Jurkat, Clone E6-1 (cell line): ENCODE data around the gene AUTS2.

Experiments
- DNase-seq: peaks from one replicate; pipeline ENCODE4 v3.0.0-alpha.2; 2011; ENCODE audit warnings: low read depth, low spot score
- H3K4me3 ChIP-seq: 2 replicates; pipeline ENCODE4 v1.5.1; 2011; ENCODE audit warnings: mild to moderate bottlenecking, low read length, control low read depth, moderate library complexity

The AUTS2 gene

DNA sequence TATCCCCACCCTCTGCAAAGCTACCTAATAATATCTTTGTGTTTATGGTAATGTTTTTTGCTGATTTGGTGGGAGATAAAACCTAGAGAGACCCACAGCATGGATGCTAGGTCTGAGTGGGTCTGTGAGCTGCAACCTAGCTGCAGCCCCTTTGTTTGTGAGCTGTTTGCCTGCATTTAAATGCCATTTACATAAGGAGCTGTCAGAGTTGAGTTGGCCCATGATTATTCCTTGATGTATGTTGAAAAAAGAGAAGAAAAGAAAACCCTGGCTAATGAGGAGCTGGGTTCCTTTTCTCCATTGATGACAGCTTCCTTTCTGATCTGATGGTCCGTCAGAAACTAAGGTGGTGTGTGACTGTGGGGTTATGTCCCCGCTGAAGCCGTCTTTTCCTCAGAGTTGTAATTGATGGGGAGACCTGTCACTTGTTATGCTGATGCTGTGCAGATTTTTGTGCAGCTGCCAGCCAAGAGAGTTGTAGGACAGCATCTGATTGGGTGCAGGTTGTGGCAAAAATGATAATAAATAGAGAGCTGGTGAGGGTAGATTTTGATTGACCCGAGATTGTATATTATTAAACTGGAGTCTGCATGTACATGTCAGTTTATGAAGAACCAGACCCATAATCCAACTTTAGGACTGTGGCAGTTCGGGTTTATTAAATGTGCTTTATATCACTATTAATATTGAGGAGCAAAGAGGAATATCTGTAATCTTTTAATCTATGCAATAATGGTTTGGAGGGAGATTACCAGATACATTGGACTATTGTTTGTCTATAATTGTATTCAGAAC lies 219.8 kb downstream of the AUTS2 start:
- no peak for DNase-seq
- H3K4me3 ChIP-seq = no peak overlapping the region

DNA sequence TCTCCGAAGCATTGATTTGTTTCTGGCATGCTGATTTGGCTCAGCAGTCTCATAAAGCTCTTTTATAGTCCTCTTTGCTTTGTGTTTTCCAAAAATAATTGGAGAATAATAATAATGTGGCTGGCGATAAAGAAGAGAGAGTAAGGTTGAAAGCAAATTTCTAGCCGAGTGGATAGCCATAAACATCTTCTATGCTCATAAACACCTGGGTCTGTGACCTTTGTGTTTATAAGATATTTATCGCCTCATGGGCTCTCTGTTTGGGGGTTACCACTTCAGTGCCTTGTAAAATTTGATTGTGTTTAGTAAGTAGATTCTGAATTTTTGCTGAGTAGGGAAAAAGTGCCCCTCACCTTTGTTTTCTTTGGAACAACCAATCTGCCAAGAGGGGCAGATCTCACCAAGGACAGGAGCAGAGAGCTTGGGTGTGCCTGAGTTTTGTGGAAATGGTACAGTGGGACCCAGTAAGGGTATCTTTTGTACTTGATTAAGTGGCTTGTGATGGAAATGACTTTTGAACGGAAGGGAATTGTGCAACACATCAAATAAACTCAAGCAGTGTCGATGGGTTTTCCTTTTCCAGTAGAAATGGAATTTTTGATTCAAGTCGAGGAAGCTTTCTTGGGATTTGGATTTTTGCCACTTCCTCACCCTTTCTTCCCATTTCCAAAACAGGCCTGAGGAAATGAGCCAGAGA lies 220.5 kb downstream of the AUTS2 start:
- no peak overlapping the region for H3K4me3 ChIP-seq
- no peak for DNase-seq

GRCh38 chr7:69819333-69819705 lies 221.0 kb downstream of the AUTS2 start:
- H3K4me3 ChIP-seq = no peak overlapping the region
- DNase-seq = no peak

- no peak for DNase-seq
- H3K4me3 ChIP-seq = no peak overlapping the region
Measured at GRCh38 chr7:69820479-69821192, 222.4 kb downstream of the AUTS2 start.

DNA sequence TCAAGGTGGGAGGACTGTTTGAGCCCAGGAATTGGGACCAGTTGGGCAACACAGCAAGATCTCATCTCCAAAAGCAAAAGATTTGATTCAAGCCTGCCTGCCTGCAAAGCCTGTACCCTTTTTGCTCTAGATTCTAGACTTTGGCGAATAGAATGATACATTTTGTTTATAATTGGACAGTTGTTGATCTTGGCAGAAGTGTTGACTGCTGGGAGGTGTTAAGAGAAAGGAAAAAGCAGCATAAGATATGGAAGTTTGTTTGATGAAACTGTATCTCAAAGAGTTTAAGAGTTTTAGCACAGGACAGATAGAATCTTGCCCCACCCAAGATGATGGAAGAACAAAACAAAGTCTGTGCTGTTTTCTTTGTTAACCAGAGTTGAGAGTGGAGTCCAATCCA lies 224.1 kb downstream of the AUTS2 start:
- H3K4me3 ChIP-seq = no peak overlapping the region
- DNase-seq = no peak

DNA sequence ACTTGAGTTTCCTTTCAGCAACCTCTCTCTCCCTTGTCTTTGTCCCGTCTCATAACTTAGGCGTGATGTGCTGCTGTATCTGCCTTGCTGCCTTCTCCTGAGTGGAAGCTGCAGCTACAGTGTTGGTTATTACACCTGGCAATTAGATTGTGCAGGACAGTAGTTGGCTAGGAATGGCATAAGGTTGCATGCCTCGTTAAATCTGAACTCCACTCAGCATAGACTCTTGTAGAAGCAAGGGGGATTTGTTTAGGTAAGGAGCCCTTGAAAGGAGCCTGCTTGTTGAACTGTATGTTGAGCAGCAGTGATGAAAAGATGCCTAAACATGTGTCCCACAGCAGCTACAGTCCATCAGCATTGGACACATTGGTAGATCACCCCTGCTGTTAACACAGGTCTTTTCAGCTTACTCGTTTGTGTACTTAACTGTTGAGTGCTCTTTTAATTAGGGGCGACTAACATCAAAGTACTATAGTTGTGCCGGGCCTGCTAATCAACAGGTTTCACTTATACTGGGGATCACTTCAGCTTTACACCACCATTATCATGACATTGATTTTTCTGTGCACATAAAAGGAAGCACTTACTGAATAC lies 225.0 kb downstream of the AUTS2 start:
- DNase-seq = no peak
- H3K4me3 ChIP-seq = no peak overlapping the region

DNA sequence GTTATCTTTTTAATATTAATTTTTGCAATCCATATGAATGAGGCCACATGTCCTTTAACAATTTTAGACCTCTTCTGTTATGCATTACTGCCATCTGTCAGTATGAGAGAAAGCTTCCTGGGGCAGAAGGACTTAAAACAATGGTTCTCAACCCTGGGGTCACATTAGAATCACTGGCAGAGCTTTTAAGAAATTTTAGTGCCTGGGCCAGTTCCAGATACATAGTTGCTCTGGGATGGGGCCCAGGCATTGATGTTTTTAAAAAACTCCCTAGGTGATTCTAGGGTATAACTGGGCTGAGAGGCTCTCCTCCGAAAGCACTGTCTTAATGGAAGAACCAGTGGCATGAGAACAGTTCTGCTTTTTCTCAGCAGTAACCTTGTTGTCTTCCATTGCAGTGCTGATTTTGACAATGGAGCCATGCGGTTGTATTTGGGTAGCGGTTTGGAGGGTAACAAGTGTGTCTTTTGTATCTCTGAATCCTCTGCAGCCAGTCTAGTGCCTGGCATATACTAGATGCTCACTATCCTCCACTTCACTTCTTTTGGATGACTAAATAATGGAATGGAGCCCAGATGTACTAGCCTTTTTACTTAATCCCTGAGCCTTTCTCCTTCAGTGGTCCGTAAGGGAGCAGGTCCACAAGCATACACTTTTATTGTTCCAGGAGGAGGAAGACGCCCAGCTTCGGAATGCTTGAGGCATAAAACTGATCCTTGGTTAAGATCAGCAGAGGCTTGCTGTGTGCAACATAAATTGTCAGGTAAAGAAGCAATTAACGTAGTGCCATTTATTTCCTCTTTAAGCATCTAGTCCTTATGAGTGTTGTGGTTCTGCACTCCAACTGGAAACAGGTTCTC lies 227.1 kb downstream of the AUTS2 start:
- H3K4me3 ChIP-seq = no peak overlapping the region
- no peak for DNase-seq

- no peak overlapping the region for H3K4me3 ChIP-seq
Measured at GRCh38 chr7:69826283-69826682, 228.0 kb downstream of the AUTS2 start.

DNA sequence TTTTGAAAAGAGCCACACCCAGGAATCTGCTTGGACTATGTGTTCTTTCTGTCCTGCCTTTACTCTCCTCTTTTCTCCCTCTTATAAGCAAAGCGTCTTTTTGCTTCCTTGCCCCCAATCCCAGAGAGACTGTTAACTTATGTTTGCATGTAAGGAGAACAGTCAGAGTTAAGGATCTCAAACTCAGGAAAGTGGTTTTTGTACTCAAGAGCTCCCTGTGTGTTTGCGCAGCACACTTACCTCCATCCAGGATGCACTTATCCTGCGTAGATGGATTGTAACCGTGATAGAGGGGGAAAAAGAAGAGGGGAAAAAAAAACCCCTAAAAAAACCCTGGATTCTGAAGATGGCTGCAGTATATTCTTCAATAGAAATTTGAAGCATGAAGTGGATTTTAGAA lies 228.9 kb downstream of the AUTS2 start:
- H3K4me3 ChIP-seq = no peak overlapping the region
- DNase-seq = no peak

More at GRCh38 chr7:69826283-69826682, 228.0 kb downstream of the AUTS2 start:
- DNase-seq = no peak

- no peak overlapping the region for H3K4me3 ChIP-seq
- DNase-seq = no peak
Measured at GRCh38 chr7:69827558-69827957, 229.3 kb downstream of the AUTS2 start.

DNA sequence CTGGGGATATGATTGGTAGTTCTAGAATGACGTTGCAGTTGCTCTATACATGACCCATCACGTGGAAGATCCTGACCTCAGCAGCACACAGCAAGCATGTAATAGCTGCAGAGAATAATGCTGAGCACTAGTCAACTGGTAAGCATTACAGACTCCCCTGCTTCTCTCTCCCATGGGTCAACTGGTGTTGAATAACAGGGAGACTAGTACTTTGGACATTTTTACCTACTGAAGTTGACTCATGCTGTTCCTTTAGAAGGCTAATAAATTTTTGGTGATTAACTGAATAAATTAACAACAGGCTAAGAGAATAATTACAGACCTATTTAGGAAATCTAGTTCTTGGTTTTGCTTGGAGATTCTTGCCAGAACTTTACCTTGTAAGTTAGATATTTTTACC lies 234.1 kb downstream of the AUTS2 start:
- no peak for DNase-seq
- no peak overlapping the region for H3K4me3 ChIP-seq

DNA sequence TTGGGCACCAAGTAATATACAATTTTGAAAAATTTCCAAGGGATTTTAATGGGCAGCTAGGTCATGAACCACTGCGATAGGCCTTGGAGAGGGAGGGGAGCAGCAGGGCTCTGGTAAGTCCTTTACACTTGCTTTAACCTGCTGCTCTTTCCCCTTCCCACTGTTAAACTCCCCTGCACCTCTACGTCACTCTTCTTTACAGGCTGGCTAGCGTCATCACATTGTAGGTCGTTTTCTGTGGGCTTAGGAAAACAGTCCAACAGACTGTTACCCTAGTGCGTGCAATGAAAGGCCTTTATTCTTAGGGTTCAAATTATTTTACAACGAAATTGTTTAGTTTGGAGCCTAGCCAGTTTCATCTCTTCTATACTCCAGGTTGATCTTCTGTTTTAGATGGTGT lies 235.7 kb downstream of the AUTS2 start:
- no peak overlapping the region for H3K4me3 ChIP-seq
- no peak for DNase-seq

DNA sequence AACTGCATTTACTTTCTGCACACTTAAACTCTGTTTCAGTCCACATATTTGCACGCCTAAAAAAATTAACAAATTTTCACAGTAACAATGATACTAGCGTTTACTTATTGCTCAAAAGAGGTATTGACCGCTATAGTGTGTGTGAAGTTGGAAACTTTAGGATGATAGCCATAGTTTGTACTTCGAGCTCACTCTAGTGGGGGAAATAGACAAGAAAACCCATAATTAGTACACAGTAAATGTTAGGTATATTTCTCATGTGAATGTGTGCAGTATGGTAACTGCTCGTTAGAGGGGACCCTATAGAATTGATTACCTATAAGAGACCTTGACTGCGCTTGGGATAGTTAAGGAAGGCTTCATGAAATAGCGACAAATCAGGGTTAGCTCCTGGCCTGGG lies 238.4 kb downstream of the AUTS2 start:
- no peak overlapping the region for H3K4me3 ChIP-seq
- no peak for DNase-seq

DNA sequence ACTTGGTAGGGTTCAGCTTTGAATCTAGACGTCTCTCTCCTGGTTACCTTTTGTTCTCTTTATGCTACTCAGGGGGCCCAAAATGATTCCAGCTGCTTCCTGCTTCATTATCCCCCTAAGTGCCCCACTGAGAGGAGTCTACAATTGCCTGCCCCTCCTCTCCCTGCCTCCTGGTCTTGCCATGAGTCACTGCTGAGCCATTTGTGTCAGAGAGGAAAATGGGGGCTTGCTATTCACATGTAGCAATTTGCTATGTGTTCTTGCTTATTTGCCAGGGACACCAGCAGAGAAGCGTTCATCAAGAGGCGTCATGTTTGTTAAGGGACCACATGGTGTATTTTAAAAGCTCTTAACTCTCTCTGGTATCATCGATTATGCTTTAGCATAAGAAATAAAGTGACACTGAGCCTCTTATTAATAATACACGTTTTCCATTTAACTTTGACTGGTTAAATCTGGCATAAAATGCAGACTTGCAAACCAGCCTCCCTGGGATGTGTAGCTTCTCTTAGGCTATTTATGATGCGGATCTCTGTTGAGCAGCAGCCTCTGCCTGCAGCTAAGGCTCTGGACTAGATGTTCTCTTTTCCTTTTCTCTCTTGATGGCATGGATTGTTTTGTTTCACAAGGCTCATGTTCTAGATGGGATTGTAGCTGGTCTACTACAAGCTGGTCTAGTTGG lies 239.3 kb downstream of the AUTS2 start:
- H3K4me3 ChIP-seq = no peak overlapping the region
- DNase-seq = no peak

- H3K4me3 ChIP-seq = no peak overlapping the region
- no peak for DNase-seq
Measured at GRCh38 chr7:69839782-69840181, 241.5 kb downstream of the AUTS2 start.

DNA sequence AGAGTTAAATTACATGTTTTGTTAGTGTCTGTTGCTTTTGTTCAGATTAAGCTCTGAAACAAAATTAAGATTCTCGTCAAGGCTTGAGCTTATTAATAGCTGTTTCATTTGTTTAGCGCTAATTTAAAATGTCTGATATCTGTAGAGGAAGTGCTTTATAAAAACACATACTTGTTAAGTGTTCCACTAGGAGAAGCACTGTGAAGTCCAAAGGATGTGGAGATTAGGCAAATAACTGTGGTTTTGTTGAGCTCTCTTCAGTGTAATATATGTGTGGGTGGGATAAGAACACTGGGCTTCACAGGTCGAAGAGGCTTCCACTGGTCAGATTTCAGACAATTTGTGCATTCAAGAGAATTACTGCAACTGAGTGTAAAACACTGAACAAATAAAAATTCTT lies 242.0 kb downstream of the AUTS2 start:
- DNase-seq = no peak
- H3K4me3 ChIP-seq = no peak overlapping the region

DNA sequence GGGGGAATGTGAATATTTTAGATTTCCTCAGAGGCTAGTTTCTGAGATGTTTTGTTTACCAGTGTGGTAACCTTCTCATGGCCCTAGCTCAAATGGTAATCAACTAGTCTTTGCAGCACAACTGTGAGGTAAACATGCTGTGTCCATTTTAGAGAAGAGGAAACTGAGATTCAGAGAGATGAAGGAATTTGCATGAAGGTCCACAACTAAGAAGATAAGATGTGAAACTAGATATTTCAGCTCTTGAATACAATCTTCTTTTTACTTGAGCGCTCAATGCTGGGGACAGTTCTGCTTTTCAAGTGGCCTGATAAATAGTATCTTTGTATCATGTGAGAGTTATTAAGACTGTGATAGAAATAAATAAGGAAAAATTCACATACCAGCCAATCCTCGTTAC lies 245.4 kb downstream of the AUTS2 start:
- H3K4me3 ChIP-seq = no peak overlapping the region
- no peak for DNase-seq

- no peak overlapping the region for H3K4me3 ChIP-seq
- DNase-seq = no peak
Measured at GRCh38 chr7:69844264-69844868, 246.1 kb downstream of the AUTS2 start.
